ENCODE measurements around the gene CRACR2B.
A peak's percentile ranks its signal among the peaks of the same experiment; 100 is the strongest.

Gene CRACR2B

DNA sequence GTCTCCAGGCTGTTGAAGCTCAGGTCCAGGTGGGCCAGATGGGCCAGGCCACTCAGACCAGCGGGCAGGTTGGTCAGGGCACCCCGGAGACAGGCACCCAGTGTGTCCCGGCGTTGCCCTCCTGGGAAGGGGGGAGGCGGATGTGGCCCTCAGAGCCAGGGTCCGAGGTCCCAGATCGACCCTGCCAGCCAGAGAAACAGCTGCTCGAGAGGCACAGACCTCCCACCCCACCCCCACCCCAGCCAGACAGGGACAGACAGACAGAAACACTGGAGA, 24.3 kb upstream of the CRACR2B start:
- H3K27me3 ChIP-seq (ENCODE audit: insufficient read depth, poor library complexity, severe bottlenecking): no peaks in the 10 kb centered on the region
- DNase-seq (ENCODE audit: low read depth in 1 of 2, low spot score in 1 of 2): no peak
- no peak overlapping the region for H3K27ac ChIP-seq (replicated peaks)
- TF ChIP-seq, protein P1, sequence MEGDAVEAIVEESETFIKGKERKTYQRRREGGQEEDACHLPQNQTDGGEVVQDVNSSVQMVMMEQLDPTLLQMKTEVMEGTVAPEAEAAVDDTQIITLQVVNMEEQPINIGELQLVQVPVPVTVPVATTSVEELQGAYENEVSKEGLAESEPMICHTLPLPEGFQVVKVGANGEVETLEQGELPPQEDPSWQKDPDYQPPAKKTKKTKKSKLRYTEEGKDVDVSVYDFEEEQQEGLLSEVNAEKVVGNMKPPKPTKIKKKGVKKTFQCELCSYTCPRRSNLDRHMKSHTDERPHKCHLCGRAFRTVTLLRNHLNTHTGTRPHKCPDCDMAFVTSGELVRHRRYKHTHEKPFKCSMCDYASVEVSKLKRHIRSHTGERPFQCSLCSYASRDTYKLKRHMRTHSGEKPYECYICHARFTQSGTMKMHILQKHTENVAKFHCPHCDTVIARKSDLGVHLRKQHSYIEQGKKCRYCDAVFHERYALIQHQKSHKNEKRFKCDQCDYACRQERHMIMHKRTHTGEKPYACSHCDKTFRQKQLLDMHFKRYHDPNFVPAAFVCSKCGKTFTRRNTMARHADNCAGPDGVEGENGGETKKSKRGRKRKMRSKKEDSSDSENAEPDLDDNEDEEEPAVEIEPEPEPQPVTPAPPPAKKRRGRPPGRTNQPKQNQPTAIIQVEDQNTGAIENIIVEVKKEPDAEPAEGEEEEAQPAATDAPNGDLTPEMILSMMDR (IDR thresholded peaks at IDR 0.05; ENCODE audit: insufficient read depth, low read length): no peak
- TF ChIP-seq GABPA (IDR thresholded peaks at IDR 0.05; ENCODE audit: low read depth): no peak
- TF ChIP-seq, protein P2, sequence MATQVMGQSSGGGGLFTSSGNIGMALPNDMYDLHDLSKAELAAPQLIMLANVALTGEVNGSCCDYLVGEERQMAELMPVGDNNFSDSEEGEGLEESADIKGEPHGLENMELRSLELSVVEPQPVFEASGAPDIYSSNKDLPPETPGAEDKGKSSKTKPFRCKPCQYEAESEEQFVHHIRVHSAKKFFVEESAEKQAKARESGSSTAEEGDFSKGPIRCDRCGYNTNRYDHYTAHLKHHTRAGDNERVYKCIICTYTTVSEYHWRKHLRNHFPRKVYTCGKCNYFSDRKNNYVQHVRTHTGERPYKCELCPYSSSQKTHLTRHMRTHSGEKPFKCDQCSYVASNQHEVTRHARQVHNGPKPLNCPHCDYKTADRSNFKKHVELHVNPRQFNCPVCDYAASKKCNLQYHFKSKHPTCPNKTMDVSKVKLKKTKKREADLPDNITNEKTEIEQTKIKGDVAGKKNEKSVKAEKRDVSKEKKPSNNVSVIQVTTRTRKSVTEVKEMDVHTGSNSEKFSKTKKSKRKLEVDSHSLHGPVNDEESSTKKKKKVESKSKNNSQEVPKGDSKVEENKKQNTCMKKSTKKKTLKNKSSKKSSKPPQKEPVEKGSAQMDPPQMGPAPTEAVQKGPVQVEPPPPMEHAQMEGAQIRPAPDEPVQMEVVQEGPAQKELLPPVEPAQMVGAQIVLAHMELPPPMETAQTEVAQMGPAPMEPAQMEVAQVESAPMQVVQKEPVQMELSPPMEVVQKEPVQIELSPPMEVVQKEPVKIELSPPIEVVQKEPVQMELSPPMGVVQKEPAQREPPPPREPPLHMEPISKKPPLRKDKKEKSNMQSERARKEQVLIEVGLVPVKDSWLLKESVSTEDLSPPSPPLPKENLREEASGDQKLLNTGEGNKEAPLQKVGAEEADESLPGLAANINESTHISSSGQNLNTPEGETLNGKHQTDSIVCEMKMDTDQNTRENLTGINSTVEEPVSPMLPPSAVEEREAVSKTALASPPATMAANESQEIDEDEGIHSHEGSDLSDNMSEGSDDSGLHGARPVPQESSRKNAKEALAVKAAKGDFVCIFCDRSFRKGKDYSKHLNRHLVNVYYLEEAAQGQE (IDR thresholded peaks at IDR 0.05; ENCODE audit: insufficient replicate concordance, low read depth): no peak
- no peak for TF ChIP-seq SPI1 (IDR thresholded peaks at IDR 0.05; ENCODE audit: borderline replicate concordance, low read depth)
- TF ChIP-seq POLR2AphosphoS5 (IDR thresholded peaks at IDR 0.05; ENCODE audit: low read depth): no peak
- H3K4me3 ChIP-seq (replicated peaks; ENCODE audit: insufficient read depth, low read length): no peak overlapping the region

DNA sequence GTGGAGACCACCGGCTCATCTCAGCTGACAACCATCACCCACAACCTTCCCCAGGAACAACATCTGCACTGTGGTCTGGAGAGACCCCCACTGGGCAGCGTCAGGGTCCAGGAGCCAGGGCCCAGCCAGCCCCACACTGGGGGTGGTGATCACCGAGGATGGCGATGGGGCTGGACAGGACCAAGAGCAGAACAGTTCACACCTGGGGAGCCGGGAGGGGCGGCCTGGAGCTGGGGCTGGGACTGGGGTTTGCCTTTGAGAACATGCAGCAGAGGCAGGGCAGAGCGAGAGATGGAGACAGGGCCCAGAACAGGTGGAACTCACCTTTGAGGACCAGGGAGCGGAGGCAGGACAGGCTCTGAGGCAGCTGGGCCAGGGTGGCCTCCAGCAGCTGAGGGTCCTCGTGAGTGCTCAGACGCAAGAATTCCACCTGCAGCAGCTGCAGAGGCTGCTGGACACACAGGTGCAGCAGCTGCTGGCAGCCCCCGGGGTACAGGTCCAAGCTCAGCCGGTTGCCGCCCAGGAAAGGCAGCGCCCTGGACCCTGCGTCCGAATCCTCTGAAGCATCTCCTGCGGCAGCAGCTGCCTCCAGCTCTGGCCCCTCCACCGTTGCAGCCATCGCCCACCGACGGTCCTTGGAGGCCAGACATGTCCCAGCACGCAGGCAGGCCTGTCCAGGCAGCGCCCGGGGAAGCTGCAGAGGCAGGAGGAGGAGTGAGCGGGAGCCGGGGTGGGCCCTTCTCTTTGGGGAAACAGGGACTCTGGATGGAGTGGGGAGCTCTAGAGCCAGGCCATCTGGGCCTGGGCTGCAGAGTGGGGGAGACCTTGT, 23.7 kb upstream of the CRACR2B start:
- DNase-seq (ENCODE audit: low read depth in 1 of 2, low spot score in 1 of 2): no peak
- Histone ChIP-seq H3K4me3 (replicated peaks; ENCODE audit: insufficient read depth, low read length) (peak overlapping the region; percentile 66), H3K27me3 (ENCODE audit: insufficient read depth, poor library complexity, severe bottlenecking) (no peaks in the 10 kb centered on the region), H3K27ac (replicated peaks) (peak overlapping the region; percentile 87)
- TF ChIP-seq, protein P1 (IDR thresholded peaks at IDR 0.05; ENCODE audit: insufficient read depth, low read length): no peak
- TF ChIP-seq SPI1 (IDR thresholded peaks at IDR 0.05; ENCODE audit: borderline replicate concordance, low read depth) (no peak), POLR2AphosphoS5 (IDR thresholded peaks at IDR 0.05; ENCODE audit: low read depth) (no peak), GABPA (IDR thresholded peaks at IDR 0.05; ENCODE audit: low read depth) (no peak)
- TF ChIP-seq, protein P2 (IDR thresholded peaks at IDR 0.05; ENCODE audit: insufficient replicate concordance, low read depth): no peak

DNA sequence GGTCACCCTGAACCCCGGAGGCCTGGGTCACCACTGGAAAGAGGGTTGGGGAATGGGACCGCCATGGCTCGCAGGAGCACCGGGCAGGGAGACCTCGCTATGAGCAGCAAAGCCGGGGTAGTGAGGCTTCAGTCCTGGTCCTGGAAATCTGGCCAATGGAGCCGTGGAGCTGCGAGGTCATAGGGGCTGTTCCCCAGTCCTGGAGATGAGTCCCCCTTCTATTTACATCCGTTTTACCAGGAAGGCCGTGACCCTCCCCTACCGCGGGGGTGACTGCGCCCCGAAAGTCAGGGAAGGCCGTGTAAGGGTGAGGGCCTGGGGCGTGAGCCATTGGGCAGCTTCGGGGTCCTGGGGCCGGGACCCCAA, 23.1 kb upstream of the CRACR2B start:
- no peak for DNase-seq (ENCODE audit: low read depth in 1 of 2, low spot score in 1 of 2)
- no peaks in the 10 kb centered on the region for H3K27me3 ChIP-seq (ENCODE audit: insufficient read depth, poor library complexity, severe bottlenecking)
- peak overlapping the region; percentile 66 for H3K4me3 ChIP-seq (replicated peaks; ENCODE audit: insufficient read depth, low read length)
- peak overlapping the region; percentile 87 for H3K27ac ChIP-seq (replicated peaks)
- TF ChIP-seq, protein P2 (IDR thresholded peaks at IDR 0.05; ENCODE audit: insufficient replicate concordance, low read depth): no peak
